Thoracic aorta (tissue), 2 donors: ENCODE data around the gene FAM227B. TPM values are rescaled to one million over a fixed set of nuclear protein-coding genes. Genes with fewer than 3 reads are reported as not detected.
A peak's percentile ranks its signal among the peaks of the same experiment; 100 is the strongest.

Source experiments
- ATAC-seq: fragments of 150-250 bp; one replicate; pipeline ENCODE4 v1.8.0; 2017; ENCODE audit warnings: low read depth; ENCODE audit not compliant: insufficient number of reproducible peaks, low FRiP score
- DNase-seq: peaks from one replicate; pipeline ENCODE4 v3.0.0-alpha.2; 2020; ENCODE audit warnings: low spot score
- H3K27ac ChIP-seq, 2 donors: fragments of 200-600 bp; sonication (generic); 1 replicate in 1 of 2; 2 replicates in 1 of 2; pipeline ENCODE4 v1.5.1; 2016; ENCODE audit warnings: mild to moderate bottlenecking in 2 of 2, moderate library complexity in 2 of 2
- H3K27me3 ChIP-seq: fragments of 200-600 bp; sonication (generic); replicated peaks from 2 replicates; pipeline ENCODE4 v1.6.0; 2016; ENCODE audit warnings: mild to moderate bottlenecking; ENCODE audit not compliant: insufficient read depth
- H3K36me3 ChIP-seq: fragments of 200-600 bp; sonication (generic); one replicate; pipeline ENCODE4 v1.5.1; 2016
- H3K4me1 ChIP-seq, 2 donors: fragments of 200-600 bp; sonication (generic); 1 replicate in 1 of 2; 2 replicates in 1 of 2; pipeline versions ENCODE4 v1.5.1 to v1.6.0; 2016; ENCODE audit warnings: low read depth in 2 of 2, mild to moderate bottlenecking in 1 of 2; ENCODE audit not compliant: control insufficient read depth in 1 of 2
- H3K4me3 ChIP-seq: fragments of 200-600 bp; sonication (generic); 2 replicates; pipeline ENCODE4 v1.5.1; 2016; ENCODE audit warnings: mild to moderate bottlenecking
- H3K9me3 ChIP-seq: fragments of 200-600 bp; sonication (generic); 2 replicates; pipeline ENCODE4 v1.5.1; 2016
- CTCF ChIP-seq: fragments of 200-600 bp; sonication (generic); IDR thresholded peaks from one replicate; pipeline ENCODE4 v1.5.1; 2019; ENCODE audit warnings: antibody characterized with exemption
- total RNA-seq, 2 donors: library from RNA; depleted of rRNA; stranded (reverse); fragments of >200 nt; gene quantifications; one replicate each; pipeline versions ENCODE4 v1.1.0 to v1.2.3, GENCODE V29; 2016

Gene FAM227B
- total RNA-seq, 2 donors from 2014 or later = 3.2 to 15.2 TPM

GRCh38 chr15:49468481-49468839, 152.2 kb downstream of the FAM227B start:
- no peak for TF ChIP-seq CTCF
- ATAC-seq = no peak
- peaks cover 0 to 10% of the 10 kb centered on the region in 2 donors for H3K4me1 ChIP-seq

GRCh38 chr15:49467746-49468480, 152.7 kb downstream of the FAM227B start:
- no peaks in the 10 kb centered on the region for H3K27me3 ChIP-seq
- H3K4me3 ChIP-seq = no peak overlapping the region
- H3K9me3 ChIP-seq = no peaks in the 10 kb centered on the region
- no peak for TF ChIP-seq CTCF
- peaks cover 0 to 10% of the 10 kb centered on the region in 2 donors for H3K4me1 ChIP-seq
- no peak overlapping the region for H3K27ac ChIP-seq
- ATAC-seq (no peak), DNase-seq (no peak)
- H3K36me3 ChIP-seq = no peaks in the 10 kb centered on the region

More at GRCh38 chr15:49468481-49468839, 152.2 kb downstream of the FAM227B start:
- Histone ChIP-seq H3K36me3 (no peaks in the 10 kb centered on the region), H3K27ac (no peak overlapping the region), H3K4me3 (no peak overlapping the region), H3K27me3 (no peaks in the 10 kb centered on the region), H3K9me3 (no peaks in the 10 kb centered on the region)
- DNase-seq = no peak

- no peak for TF ChIP-seq CTCF
- Histone ChIP-seq H3K27me3 (no peaks in the 10 kb centered on the region), H3K4me1 (peaks cover 11 to 21% of the 10 kb centered on the region in 2 donors), H3K4me3 (peak overlapping the region; percentile 15), H3K9me3 (no peaks in the 10 kb centered on the region), H3K36me3 (no peaks in the 10 kb centered on the region), H3K27ac (no peak overlapping the region)
- ATAC-seq (no peak), DNase-seq (no peak)
These were observed 154.5 kb downstream of the FAM227B start for GRCh38 chr15:49466119-49466518.

GRCh38 chr15:49464522-49464921, 156.1 kb downstream of the FAM227B start:
- no peak for TF ChIP-seq CTCF
- Histone ChIP-seq H3K4me3 (no peak overlapping the region), H3K9me3 (no peaks in the 10 kb centered on the region), H3K27ac (no peak overlapping the region), H3K4me1 (peaks cover 11 to 21% of the 10 kb centered on the region in 2 donors), H3K36me3 (no peaks in the 10 kb centered on the region), H3K27me3 (no peaks in the 10 kb centered on the region)
- no peak for DNase-seq
- no peak for ATAC-seq

GRCh38 chr15:49462232-49462844, 158.3 kb downstream of the FAM227B start:
- TF ChIP-seq CTCF = no peak
- Histone ChIP-seq H3K9me3 (no peaks in the 10 kb centered on the region), H3K27ac (no peak overlapping the region), H3K27me3 (no peaks in the 10 kb centered on the region), H3K4me1 (peaks cover 11 to 18% of the 10 kb centered on the region in 2 donors), H3K4me3 (no peak overlapping the region), H3K36me3 (no peaks in the 10 kb centered on the region)
- ATAC-seq (no peak), DNase-seq (no peak)
